Adrenal gland (tissue), 12 donors: ENCODE measurements around the gene NRM. TPM values are rescaled to one million over a fixed set of nuclear protein-coding genes. Genes with fewer than 3 reads are reported as not detected.

Experiments
- DNase-seq, 7 donors: peaks; one replicate each; pipeline ENCODE4 v3.0.0-alpha.2; 2019 to 2020
- H3K27ac ChIP-seq, 5 donors: fragments of 200-600 bp; sonication (generic) in 4 of 5; 1 replicate in 3 of 5; 2 replicates in 2 of 5; pipeline versions ENCODE4 v1.5.1 to v1.8.0; 2016 to 2020; ENCODE audit warnings: mild to moderate bottlenecking in 1 of 5
- H3K27me3 ChIP-seq: fragments of 200-600 bp; 2 replicates; pipeline ENCODE4 v1.8.0; 2021
- H3K36me3 ChIP-seq, 2 donors: fragments of 200-600 bp; replicated peaks in 1 of 2; 1 replicate in 1 of 2; 2 replicates in 1 of 2; pipeline versions ENCODE4 v1.5.1 to v1.8.0; 2018 to 2022
- H3K4me1 ChIP-seq, 2 donors: fragments of 200-600 bp; replicated peaks in 1 of 2; 1 replicate in 1 of 2; 2 replicates in 1 of 2; pipeline versions ENCODE4 v1.5.1 to v1.8.0; 2018 to 2021
- H3K4me3 ChIP-seq, 4 donors: fragments of 200-600 bp; sonication (generic) in 3 of 4; one replicate each; pipeline ENCODE4 v1.5.1; 2016 to 2018
- H3K9me3 ChIP-seq, 3 donors: fragments of 200-600 bp; sonication (generic) in 1 of 3; replicated peaks in 1 of 3; 1 replicate in 2 of 3; 2 replicates in 1 of 3; pipeline versions ENCODE4 v1.5.1 to v1.8.0; 2016 to 2021
- POLR2A ChIP-seq, 2 donors: fragments of 450-650 bp; IDR thresholded peaks; one replicate each; pipeline ENCODE4 v1.6.1; 2017; ENCODE audit warnings: antibody characterized with exemption in 2 of 2, mild to moderate bottlenecking in 2 of 2, moderate library complexity in 1 of 2
- WGBS, 4 donors: extraction: QIAGEN DNeasy Blood & Tissue Kit in 2 of 4; methylation state at CpG; one replicate each; pipeline versions ENCODE4 v1.1.5 to v1.1.7; 2013 to 2017; 5-methylcytosine and 5-hydroxymethylcytosine counted together
- intact Hi-C, 2 donors: fragments of 100-400 bp; cut with DNase I; formaldehyde crosslinking; loops; one replicate each; pipeline versions ENCODE4 v1.14.1 to v1.15.0; 2022 to 2023
- polyA plus RNA-seq, 3 donors: library from polyadenylated mRNA; stranded (reverse); fragments of 200-250 nt in 2 of 3; fragments of 350-450 nt in 1 of 3; fragmentation: Illumina TruSeq in 1 of 3; extraction: RNeasy Lipid Tissue Mini Kit (QIAGEN cat#74804) in 1 of 3; gene quantifications; one replicate each; pipeline ENCODE4 v1.2.3, GENCODE V29; 2013 to 2014
- small RNA-seq, 2 donors: library from RNA; depleted of rRNA; stranded (forward); fragments of <200 nt; gene quantifications; one replicate each; pipeline ENCODE3, GENCODE V24; 2016
- total RNA-seq, 9 donors: library from RNA; depleted of rRNA in 4 of 9; stranded (reverse); fragments of >200 nt in 4 of 9; fragments of 120-200 nt in 1 of 9; fragmentation: NEBNext Ultra II Directional in 1 of 9; extraction: Animal tissue kit (Norgen Biotek cat#: 25700) in 1 of 9; gene quantifications; one replicate each; pipeline versions ENCODE4 v1.1.0 to v1.2.4, GENCODE V29; 2013 to 2023
- TF ChIP-seq, protein P1 (sequence below), 6 experiments: fragments of 450-650 bp in 4 of 6; fragments of 200-600 bp in 2 of 6; sonication (generic) in 1 of 6; IDR thresholded peaks; 1 replicate in 5 of 6; 2 replicates in 1 of 6; pipeline versions ENCODE4 v1.5.1 to v1.8.0; 2016 to 2021; ENCODE audit warnings: antibody characterized with exemption in 6 of 6, mild to moderate bottlenecking in 2 of 6, moderate library complexity in 1 of 6
- donor health status: healthy with polysubstance abuse.
- donor health status: Bipolar disorder and iron deficiency.
- donor health status: DM: yes; HTN: yes; CAD: no.
- donor health status: DM: no; HTN: no; CAD: no.
- donor health status: DM: no; HTN: no; CAD: no.
- donor health status: DM: yes; HTN: yes; CAD: no.

NRM gene
- total and polyA plus RNA-seq, 12 donors, result 1.8 to 39.3 (median 10.7) TPM

DNA sequence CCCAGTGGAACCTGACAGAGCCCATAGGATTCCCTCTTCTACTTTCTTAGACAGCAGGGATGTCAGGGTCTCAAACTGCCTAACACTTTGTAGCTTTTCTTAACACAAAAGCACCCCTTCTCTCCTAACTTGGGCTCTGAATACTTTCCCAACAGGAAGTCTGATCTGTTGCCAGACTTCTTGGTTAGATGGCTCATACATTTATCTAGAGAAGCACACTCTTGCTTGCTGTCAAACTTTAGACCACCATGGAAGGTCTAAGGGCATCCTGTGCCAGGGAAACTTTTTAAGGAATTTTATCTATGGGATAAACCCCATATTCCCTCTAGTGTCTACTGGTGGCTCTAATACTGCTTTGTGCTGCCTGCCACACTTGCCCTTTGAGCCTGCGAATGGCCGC lies 47.1 kb downstream of the NRM start:
- Histone ChIP-seq H3K27ac (no peak overlapping the region), H3K9me3 (no peaks in the 10 kb centered on the region), H3K36me3 (peaks cover 0 to 25% of the 10 kb centered on the region in 2 donors), H3K27me3 (no peaks in the 10 kb centered on the region), H3K4me1 (peaks cover 10 to 14% of the 10 kb centered on the region in 2 donors), H3K4me3 (no peak overlapping the region)
- TF ChIP-seq POLR2A (IDR thresholded peaks at IDR 0.05), result no peak
- TF ChIP-seq, protein P1, sequence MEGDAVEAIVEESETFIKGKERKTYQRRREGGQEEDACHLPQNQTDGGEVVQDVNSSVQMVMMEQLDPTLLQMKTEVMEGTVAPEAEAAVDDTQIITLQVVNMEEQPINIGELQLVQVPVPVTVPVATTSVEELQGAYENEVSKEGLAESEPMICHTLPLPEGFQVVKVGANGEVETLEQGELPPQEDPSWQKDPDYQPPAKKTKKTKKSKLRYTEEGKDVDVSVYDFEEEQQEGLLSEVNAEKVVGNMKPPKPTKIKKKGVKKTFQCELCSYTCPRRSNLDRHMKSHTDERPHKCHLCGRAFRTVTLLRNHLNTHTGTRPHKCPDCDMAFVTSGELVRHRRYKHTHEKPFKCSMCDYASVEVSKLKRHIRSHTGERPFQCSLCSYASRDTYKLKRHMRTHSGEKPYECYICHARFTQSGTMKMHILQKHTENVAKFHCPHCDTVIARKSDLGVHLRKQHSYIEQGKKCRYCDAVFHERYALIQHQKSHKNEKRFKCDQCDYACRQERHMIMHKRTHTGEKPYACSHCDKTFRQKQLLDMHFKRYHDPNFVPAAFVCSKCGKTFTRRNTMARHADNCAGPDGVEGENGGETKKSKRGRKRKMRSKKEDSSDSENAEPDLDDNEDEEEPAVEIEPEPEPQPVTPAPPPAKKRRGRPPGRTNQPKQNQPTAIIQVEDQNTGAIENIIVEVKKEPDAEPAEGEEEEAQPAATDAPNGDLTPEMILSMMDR (IDR thresholded peaks at IDR 0.05), result no peak
- DNase-seq, result no peak
- intact Hi-C loops, result no loop called here
- 90 to 100% (median 99%) methylated on average over 2 of the region's 2 CpGs for WGBS, 4 donors

DNA sequence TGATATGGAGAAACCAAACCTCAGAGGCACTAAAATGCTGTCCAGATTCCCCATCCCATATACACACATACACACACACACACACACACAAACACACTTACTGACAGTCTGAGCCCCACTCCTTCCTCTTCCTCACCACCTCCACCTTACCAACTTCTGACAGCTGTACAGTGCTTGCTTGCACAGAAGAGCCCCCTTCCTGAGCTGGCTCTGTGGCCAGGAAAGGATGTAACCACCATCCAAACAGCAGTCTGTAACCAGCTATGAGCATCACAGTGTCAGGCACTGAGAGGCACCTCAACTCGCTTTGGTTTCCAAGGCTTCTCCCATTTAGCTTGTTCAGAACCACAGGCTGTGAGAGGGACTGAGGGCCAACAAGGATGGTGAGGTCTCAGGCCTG lies 49.7 kb downstream of the NRM start:
- intact Hi-C loops, result no loop called here
- H3K36me3 ChIP-seq, result peaks cover 0 to 25% of the 10 kb centered on the region in 2 donors
- DNase-seq, result no peak
- H3K9me3 ChIP-seq, result no peaks in the 10 kb centered on the region
- no peak overlapping the region for H3K4me3 ChIP-seq
- H3K4me1 ChIP-seq, result no peaks in the 10 kb centered on the region
- TF ChIP-seq, protein P1 (IDR thresholded peaks at IDR 0.05), result no peak
- no peak for TF ChIP-seq POLR2A (IDR thresholded peaks at IDR 0.05)
- WGBS, 4 donors, result 75 to 100% (median 76%) methylated on average over 1 of the region's 1 CpG
- no peaks in the 10 kb centered on the region for H3K27me3 ChIP-seq
- no peak overlapping the region for H3K27ac ChIP-seq

DNA sequence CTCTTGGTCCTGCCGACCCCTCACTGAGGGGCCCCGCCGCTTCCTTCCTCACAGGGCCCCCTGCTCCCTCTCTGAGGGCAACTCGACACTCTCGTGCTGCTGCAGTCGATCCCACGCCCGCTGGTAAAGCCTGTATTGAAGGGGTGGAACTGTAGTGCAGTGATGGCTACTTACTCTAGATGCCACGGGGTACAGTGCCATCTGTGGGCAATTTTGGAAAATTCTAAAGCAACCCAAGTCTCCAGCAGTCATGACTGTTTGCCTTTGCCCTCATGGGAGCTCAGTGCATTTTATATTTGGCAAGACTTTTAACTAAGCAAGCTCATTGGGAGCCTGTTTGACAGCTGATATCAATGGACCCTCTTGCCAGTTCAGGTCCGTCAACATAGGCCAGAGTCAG lies 50.3 kb downstream of the NRM start:
- TF ChIP-seq, protein P1 (IDR thresholded peaks at IDR 0.05), result no peak
- no peak for TF ChIP-seq POLR2A (IDR thresholded peaks at IDR 0.05)
- Histone ChIP-seq H3K9me3 (no peaks in the 10 kb centered on the region), H3K4me1 (no peaks in the 10 kb centered on the region), H3K27me3 (no peaks in the 10 kb centered on the region), H3K27ac (no peak overlapping the region), H3K36me3 (peaks cover 0 to 25% of the 10 kb centered on the region in 2 donors), H3K4me3 (no peak overlapping the region)
- 80 to 89% (median 84%) methylated on average over 10 of the region's 10 CpGs for WGBS, 4 donors
- intact Hi-C loops, result no loop called here
- no peak for DNase-seq

Small RNA genes lying within 50 kb of the gene (small RNA-seq; reads per million reads assigned to genes)
- gene RF00019, result 0 reads per million in 2 donors

Other genes starting within 250 kb of the NRM start
- gene HLA-E, start 201.5 kb downstream of the NRM start, total RNA-seq, result 100 to 1,000 TPM in 8 of 9 donors, 10 to 100 TPM in 1; 85.7 to 667 (median 326) TPM
- gene HLA-E, start 201.5 kb downstream of the NRM start, polyA plus RNA-seq, result 100 to 1,000 TPM; 126 to 285 (median 261) TPM
- 10 to 100 TPM; 27.4 to 75.6 (median 51.6) TPM for gene GNL1, start 134.5 kb downstream of the NRM start, total RNA-seq
- gene GNL1, start 134.5 kb downstream of the NRM start, polyA plus RNA-seq, result 10 to 100 TPM; 33.2 to 86.7 (median 72.5) TPM
- gene PRR3, start 133.7 kb downstream of the NRM start, total RNA-seq, result 10 to 100 TPM in 5 of 9 donors, 1 to 10 TPM in 4; 1.8 to 20.2 (median 10.8) TPM
- 10 to 100 TPM; 20.3 to 25.5 (median 22.8) TPM for gene PRR3, start 133.7 kb downstream of the NRM start, polyA plus RNA-seq
- 10 to 100 TPM; 24.6 to 53.1 (median 36.2) TPM for gene ABCF1, start 119.5 kb downstream of the NRM start, total RNA-seq
- 10 to 100 TPM; 18.7 to 75.2 (median 41.3) TPM for gene ABCF1, start 119.5 kb downstream of the NRM start, polyA plus RNA-seq
- 100 to 1,000 TPM in 1 of 9 donors, 10 to 100 TPM in 8; 33.3 to 102 (median 68.4) TPM for gene PPP1R10, start 73.7 kb downstream of the NRM start, total RNA-seq
- gene PPP1R10, start 73.7 kb downstream of the NRM start, polyA plus RNA-seq, result 10 to 100 TPM; 28.8 to 99.1 (median 61.1) TPM
- 100 to 1,000 TPM in 1 of 9 donors, 10 to 100 TPM in 8; 51.0 to 105 (median 75.2) TPM for gene MRPS18B, start 73.1 kb downstream of the NRM start, total RNA-seq
- gene MRPS18B, start 73.1 kb downstream of the NRM start, polyA plus RNA-seq, result 10 to 100 TPM; 43.0 to 90.5 (median 48.5) TPM
- 10 to 100 TPM in 1 of 9 donors, 1 to 10 TPM in 7, under 1 TPM in 1; 0.78 to 10.1 (median 6.8) TPM for gene ATAT1, start 64.1 kb downstream of the NRM start, total RNA-seq
- gene ATAT1, start 64.1 kb downstream of the NRM start, polyA plus RNA-seq, result 10 to 100 TPM; 10.1 to 16.3 (median 13.0) TPM
- gene C6orf136, start 43.9 kb downstream of the NRM start, total RNA-seq, result 10 to 100 TPM in 8 of 9 donors, 1 to 10 TPM in 1; 1.8 to 25.7 (median 16.6) TPM
- 10 to 100 TPM; 20.0 to 73.7 (median 49.7) TPM for gene C6orf136, start 43.9 kb downstream of the NRM start, polyA plus RNA-seq
- gene DHX16, start 18.0 kb downstream of the NRM start, total RNA-seq, result 10 to 100 TPM; 16.4 to 39.7 (median 28.0) TPM
- gene DHX16, start 18.0 kb downstream of the NRM start, polyA plus RNA-seq, result 10 to 100 TPM; 37.7 to 75.9 (median 39.0) TPM
- 10 to 100 TPM in 8 of 9 donors, 1 to 10 TPM in 1; 6.4 to 58.9 (median 37.3) TPM for gene PPP1R18, start 4.3 kb downstream of the NRM start, total RNA-seq
- 100 to 1,000 TPM in 2 of 3 donors, 10 to 100 TPM in 1; 33.1 to 120 (median 115) TPM for gene PPP1R18, start 4.3 kb downstream of the NRM start, polyA plus RNA-seq
- 10 to 100 TPM in 5 of 9 donors, 1 to 10 TPM in 4; 2.8 to 27.6 (median 12.0) TPM for gene MDC1, start 26.3 kb upstream of the NRM start, total RNA-seq
- gene MDC1, start 26.3 kb upstream of the NRM start, polyA plus RNA-seq, result 10 to 100 TPM; 16.8 to 26.9 (median 21.0) TPM
- gene TUBB, start 29.4 kb upstream of the NRM start, total RNA-seq, result 100 to 1,000 TPM in 8 of 9 donors, 10 to 100 TPM in 1; 90.3 to 439 (median 219) TPM
- 100 to 1,000 TPM; 107 to 473 (median 177) TPM for gene TUBB, start 29.4 kb upstream of the NRM start, polyA plus RNA-seq
- 100 to 1,000 TPM; 162 to 449 (median 338) TPM for gene FLOT1, start 51.7 kb upstream of the NRM start, total RNA-seq
- gene FLOT1, start 51.7 kb upstream of the NRM start, polyA plus RNA-seq, result 100 to 1,000 TPM; 390 to 599 (median 411) TPM
- 10 to 100 TPM in 7 of 9 donors, 1 to 10 TPM in 2; 1.6 to 66.2 (median 38.2) TPM for gene IER3, start 53.6 kb upstream of the NRM start, total RNA-seq
- gene IER3, start 53.6 kb upstream of the NRM start, polyA plus RNA-seq, result 100 to 1,000 TPM in 1 of 3 donors, 10 to 100 TPM in 2; 10.3 to 136 (median 49.1) TPM
- 100 to 1,000 TPM in 4 of 9 donors, 10 to 100 TPM in 5; 33.5 to 239 (median 81.2) TPM for gene DDR1, start 193.5 kb upstream of the NRM start, total RNA-seq
- gene DDR1, start 193.5 kb upstream of the NRM start, polyA plus RNA-seq, result 10 to 100 TPM; 18.0 to 53.3 (median 50.5) TPM
- 10 to 100 TPM in 7 of 9 donors, 1 to 10 TPM in 2; 3.7 to 48.6 (median 17.4) TPM for gene GTF2H4, start 217.2 kb upstream of the NRM start, total RNA-seq
- gene GTF2H4, start 217.2 kb upstream of the NRM start, polyA plus RNA-seq, result 10 to 100 TPM; 30.8 to 71.9 (median 57.8) TPM
- gene VARS2, start 223.3 kb upstream of the NRM start, total RNA-seq, result 10 to 100 TPM; 17.1 to 51.6 (median 31.1) TPM
- gene VARS2, start 223.3 kb upstream of the NRM start, polyA plus RNA-seq, result 10 to 100 TPM; 21.2 to 89.6 (median 55.4) TPM
- gene SFTA2, start 241.2 kb upstream of the NRM start, total RNA-seq, result 1 to 10 TPM in 1 of 9 donors, under 1 TPM in 2, not detected in 6; 0.38 to 1.5 (median 0.39) TPM
- gene SFTA2, start 241.2 kb upstream of the NRM start, polyA plus RNA-seq, result under 1 TPM in 2 of 3 donors, not detected in 1; 0.20 to 0.24 TPM
- not detected for gene MUCL3, start 250.0 kb upstream of the NRM start, total RNA-seq
- gene MUCL3, start 250.0 kb upstream of the NRM start, polyA plus RNA-seq, result under 1 TPM in 2 of 3 donors, not detected in 1; under 0.01 to 0.02 TPM